DND-41 (cell line): Measurements from ENCODE around the gene GBX1.

Experiments used
- ATAC-seq: fragments of 200-7000 bp; cut with Tn5 transposase; 3 replicates; pipeline ENCODE4 v1.9.1; 2021; ENCODE audit warnings: low read depth; ENCODE audit not compliant: insufficient read depth
- DNase-seq: peaks from one replicate; pipeline ENCODE4 v3.0.0-alpha.2; 2020
- H2AFZ ChIP-seq: 2 replicates; pipeline ENCODE4 v1.6.0; 2012; ENCODE audit warnings: low read depth, low read length
- H3K27ac ChIP-seq: 2 replicates; pipeline ENCODE4 v1.5.1; 2012; ENCODE audit warnings: low read length, inconsistent platforms
- H3K27me3 ChIP-seq: fragments of 200-600 bp; sonication (generic); 2 replicates; pipeline ENCODE4 v1.6.0; 2012; ENCODE audit warnings: low read length, mild to moderate bottlenecking, inconsistent platforms; ENCODE audit not compliant: insufficient read depth, poor library complexity
- H3K36me3 ChIP-seq: 2 replicates; pipeline ENCODE4 v1.5.1; 2012; ENCODE audit warnings: low read length, inconsistent platforms; ENCODE audit not compliant: insufficient read depth
- H3K4me1 ChIP-seq: 2 replicates; pipeline ENCODE4 v1.5.1; 2012; ENCODE audit warnings: mild to moderate bottlenecking, low read length; ENCODE audit not compliant: insufficient read depth
- H3K4me2 ChIP-seq: 2 replicates; pipeline ENCODE4 v1.6.0; 2012; ENCODE audit warnings: mild to moderate bottlenecking, moderate library complexity, low read length, inconsistent platforms; ENCODE audit not compliant: insufficient read depth
- H3K4me3 ChIP-seq, 2 experiments: fragments of 200-600 bp in 1 of 2; shearing (Covaris generic) in 1 of 2; 2 replicates each; pipeline ENCODE4 v1.5.1; 2012 to 2016; ENCODE audit warnings: inconsistent platforms in 2 of 2, low read length in 2 of 2, mild to moderate bottlenecking in 2 of 2, low read depth in 1 of 2, moderate library complexity in 1 of 2
- H3K79me2 ChIP-seq: 2 replicates; pipeline ENCODE4 v1.6.0; 2012; ENCODE audit warnings: low read length, inconsistent platforms; ENCODE audit not compliant: insufficient read depth
- H3K9ac ChIP-seq: 2 replicates; pipeline ENCODE4 v1.6.0; 2012; ENCODE audit warnings: low read depth, mild to moderate bottlenecking, inconsistent platforms, low read length, moderate library complexity
- H3K9me3 ChIP-seq: 2 replicates; pipeline ENCODE4 v1.5.1; 2012; ENCODE audit warnings: low read length, moderate library complexity, mild to moderate bottlenecking, inconsistent platforms; ENCODE audit not compliant: insufficient read depth, severe bottlenecking
- H4K20me1 ChIP-seq: 2 replicates; pipeline ENCODE4 v1.6.0; 2012; ENCODE audit warnings: low read length; ENCODE audit not compliant: insufficient read depth
- EZH2 ChIP-seq: IDR thresholded peaks from 3 replicates; pipeline ENCODE4 v1.6.1; 2012; ENCODE audit warnings: borderline replicate concordance, low read depth, mild to moderate bottlenecking, moderate library complexity, low read length, inconsistent platforms; ENCODE audit not compliant: severe bottlenecking
- TF ChIP-seq, protein P1 (sequence below): IDR thresholded peaks from 2 replicates; pipeline ENCODE4 v1.5.1; 2012; ENCODE audit warnings: borderline replicate concordance, low read length, moderate library complexity, mild to moderate bottlenecking; ENCODE audit not compliant: poor library complexity, severe bottlenecking; ENCODE audit errors: extremely low read depth

Gene GBX1

DNA sequence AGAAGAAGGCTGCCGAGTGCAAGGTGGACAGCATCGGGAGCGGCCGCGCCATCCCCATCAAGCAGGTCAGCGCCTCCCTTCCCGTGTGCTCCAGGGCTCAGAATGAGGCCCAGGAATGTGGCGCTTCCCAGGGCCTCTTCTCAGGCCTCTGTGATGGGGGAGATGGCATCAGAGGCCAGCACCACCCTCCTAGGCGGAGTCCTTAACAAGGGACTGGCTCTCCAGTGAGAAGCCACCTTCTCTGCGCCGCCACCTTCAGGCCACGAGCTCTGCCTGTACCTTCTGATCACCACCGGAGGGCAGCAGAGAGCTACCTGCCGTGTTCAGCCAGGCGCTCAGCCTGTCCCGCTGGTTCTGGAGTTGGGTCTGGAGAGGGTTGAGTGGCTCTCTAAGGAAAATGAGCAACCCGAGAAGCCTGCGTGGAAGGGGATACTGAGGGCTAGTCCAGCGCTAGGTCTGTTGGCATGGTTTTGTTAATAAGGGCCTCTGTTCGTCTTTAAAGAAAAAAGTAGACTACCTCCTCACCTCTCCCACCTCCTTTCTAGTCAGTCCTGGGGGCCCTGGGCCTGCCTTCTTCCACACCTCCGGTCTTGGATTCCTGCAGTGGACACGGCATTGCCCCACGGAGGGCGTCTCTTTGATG is 43.6 kb downstream of the GBX1 start:
- TF ChIP-seq, protein P1, sequence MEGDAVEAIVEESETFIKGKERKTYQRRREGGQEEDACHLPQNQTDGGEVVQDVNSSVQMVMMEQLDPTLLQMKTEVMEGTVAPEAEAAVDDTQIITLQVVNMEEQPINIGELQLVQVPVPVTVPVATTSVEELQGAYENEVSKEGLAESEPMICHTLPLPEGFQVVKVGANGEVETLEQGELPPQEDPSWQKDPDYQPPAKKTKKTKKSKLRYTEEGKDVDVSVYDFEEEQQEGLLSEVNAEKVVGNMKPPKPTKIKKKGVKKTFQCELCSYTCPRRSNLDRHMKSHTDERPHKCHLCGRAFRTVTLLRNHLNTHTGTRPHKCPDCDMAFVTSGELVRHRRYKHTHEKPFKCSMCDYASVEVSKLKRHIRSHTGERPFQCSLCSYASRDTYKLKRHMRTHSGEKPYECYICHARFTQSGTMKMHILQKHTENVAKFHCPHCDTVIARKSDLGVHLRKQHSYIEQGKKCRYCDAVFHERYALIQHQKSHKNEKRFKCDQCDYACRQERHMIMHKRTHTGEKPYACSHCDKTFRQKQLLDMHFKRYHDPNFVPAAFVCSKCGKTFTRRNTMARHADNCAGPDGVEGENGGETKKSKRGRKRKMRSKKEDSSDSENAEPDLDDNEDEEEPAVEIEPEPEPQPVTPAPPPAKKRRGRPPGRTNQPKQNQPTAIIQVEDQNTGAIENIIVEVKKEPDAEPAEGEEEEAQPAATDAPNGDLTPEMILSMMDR: peak; percentile 99
- TF ChIP-seq EZH2: no peak
- H3K4me3 ChIP-seq: no peak overlapping the region
- H3K79me2 ChIP-seq: no peaks in the 10 kb centered on the region
- no peaks in the 10 kb centered on the region for H3K27me3 ChIP-seq
- no peak overlapping the region for H3K9ac ChIP-seq
- peaks cover 2% of the 10 kb centered on the region for H3K4me1 ChIP-seq
- H3K36me3 ChIP-seq: peaks cover 21% of the 10 kb centered on the region
- peaks cover 7% of the 10 kb centered on the region for H4K20me1 ChIP-seq
- no peak overlapping the region for H2AFZ ChIP-seq
- H3K4me2 ChIP-seq: no peak overlapping the region
- ATAC-seq (peak; percentile 99), DNase-seq (peak; percentile 84)
- H3K27ac ChIP-seq: no peak overlapping the region
- H3K9me3 ChIP-seq: no peaks in the 10 kb centered on the region

GRCh38 chr7:151123158-151123821 is 44.2 kb downstream of the GBX1 start:
- no peak overlapping the region for H3K9ac ChIP-seq
- H3K4me2 ChIP-seq: no peak overlapping the region
- H3K27ac ChIP-seq: no peak overlapping the region
- peaks cover 7% of the 10 kb centered on the region for H4K20me1 ChIP-seq
- no peaks in the 10 kb centered on the region for H3K27me3 ChIP-seq
- peaks cover 9% of the 10 kb centered on the region for H3K4me1 ChIP-seq
- no peak for ATAC-seq
- no peaks in the 10 kb centered on the region for H3K9me3 ChIP-seq
- no peak overlapping the region for H2AFZ ChIP-seq
- H3K36me3 ChIP-seq: peaks cover 21% of the 10 kb centered on the region
- no peak for DNase-seq
- H3K4me3 ChIP-seq: no peak overlapping the region
- H3K79me2 ChIP-seq: 0 out of 2 replicates have a peak, but pooled peaks cover 2% of the 10 kb centered on the region
- no peak for TF ChIP-seq EZH2
- TF ChIP-seq, protein P1: no peak

- Histone ChIP-seq H3K36me3 (peaks cover 21% of the 10 kb centered on the region), H4K20me1 (peaks cover 7% of the 10 kb centered on the region)
- ATAC-seq: no peak
Observed at GRCh38 chr7:151122796-151123157, 44.7 kb downstream of the GBX1 start.

More at GRCh38 chr7:151122796-151123157, 44.7 kb downstream of the GBX1 start:
- Histone ChIP-seq H2AFZ (no peak overlapping the region), H3K4me3 (no peak overlapping the region), H3K79me2 (peaks cover 6% of the 10 kb centered on the region), H3K9me3 (no peaks in the 10 kb centered on the region), H3K27ac (no peak overlapping the region), H3K4me2 (no peak overlapping the region), H3K4me1 (peaks cover 14% of the 10 kb centered on the region), H3K27me3 (no peaks in the 10 kb centered on the region), H3K9ac (no peak overlapping the region)
- no peak for DNase-seq
- TF ChIP-seq EZH2: no peak
- TF ChIP-seq, protein P1: no peak
